GM23338 (cell line): Measurements from ENCODE around the gene IMMP2L.

ENCODE experiments used
- CREB1 ChIP-seq: fragments of 250-450 bp; sonication (Bioruptor Pico); IDR thresholded peaks from 2 replicates; pipeline ENCODE4 v1.5.0; 2020; ENCODE audit warnings: low read depth, mild to moderate bottlenecking, moderate library complexity
- EZH2 ChIP-seq: fragments of 200-600 bp; sonication (generic); IDR thresholded peaks from one replicate; pipeline ENCODE4 v1.8.0; 2017; ENCODE audit warnings: antibody characterized with exemption, mild to moderate bottlenecking, low read depth; ENCODE audit not compliant: unreplicated experiment
- EZH2phosphoT487 ChIP-seq: fragments of 200-600 bp; sonication (generic); IDR thresholded peaks from one replicate; pipeline ENCODE4 v1.8.1; 2018; ENCODE audit warnings: antibody characterized with exemption; ENCODE audit not compliant: unreplicated experiment
- JUNB ChIP-seq: IDR thresholded peaks from one replicate; pipeline ENCODE4 v1.6.1; 2016; ENCODE audit warnings: antibody characterized with exemption; ENCODE audit not compliant: unreplicated experiment
- POLR2AphosphoS5 ChIP-seq: IDR thresholded peaks from 2 replicates; pipeline ENCODE4 v1.6.1; 2016; ENCODE audit warnings: antibody characterized with exemption, low read depth
- ZNF114 ChIP-seq: fragments of 250-450 bp; sonication (Bioruptor Pico); IDR thresholded peaks from 2 replicates; pipeline ENCODE4 v1.5.0; 2020; ENCODE audit warnings: mild to moderate bottlenecking, moderate library complexity
- ZNF331 ChIP-seq: fragments of 250-450 bp; sonication (Bioruptor Pico); IDR thresholded peaks from 2 replicates; pipeline ENCODE4 v1.5.0; 2020; ENCODE audit warnings: low read depth, mild to moderate bottlenecking, moderate library complexity
- TF ChIP-seq, protein P1 (sequence below), 2 experiments: fragments of 200-600 bp in 1 of 2; sonication (generic) in 1 of 2; conservative IDR thresholded peaks; 2 replicates each; pipeline versions ENCODE4 v1.5.1 to v1.6.1; 2016 to 2017; ENCODE audit warnings: antibody characterized with exemption in 2 of 2, low read depth in 2 of 2, mild to moderate bottlenecking in 2 of 2, moderate library complexity in 1 of 2
- TF ChIP-seq, protein P2 (sequence below): IDR thresholded peaks from one replicate; pipeline ENCODE4 v1.6.1; 2018; ENCODE audit warnings: antibody characterized with exemption; ENCODE audit not compliant: unreplicated experiment
- TF ChIP-seq, protein P3 (sequence below): fragments of 250-450 bp; sonication (Bioruptor Pico); IDR thresholded peaks from 2 replicates; pipeline ENCODE4 v1.5.0; 2020; ENCODE audit warnings: mild to moderate bottlenecking, moderate library complexity

DNA sequence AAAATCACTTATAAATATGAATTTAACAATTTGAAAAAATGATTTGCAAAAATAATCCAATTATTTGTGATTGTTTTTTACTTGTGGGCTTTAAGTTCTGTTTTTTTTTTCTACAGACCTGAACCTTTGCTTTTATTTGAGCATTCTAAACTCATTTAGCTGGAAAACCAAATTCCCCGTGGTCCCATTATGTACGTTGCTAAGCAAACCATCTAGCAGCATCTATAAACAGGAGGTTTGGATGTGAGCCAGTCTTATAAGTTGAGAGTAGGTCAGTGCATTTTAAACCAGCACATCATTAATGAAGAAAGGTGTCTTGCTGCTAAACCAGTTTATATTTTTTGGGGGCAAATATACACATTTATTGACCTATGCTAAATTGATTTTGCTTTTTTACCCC is 394.1 kb downstream of the IMMP2L start:
- TF ChIP-seq JUNB (no peak), EZH2 (no peak), POLR2AphosphoS5 (no peak), EZH2phosphoT487 (no peak), ZNF331 (no peak), CREB1 (CRISPR knock-in tag) (no peak), ZNF114 (CRISPR knock-in tag) (no peak)
- TF ChIP-seq, protein P1, sequence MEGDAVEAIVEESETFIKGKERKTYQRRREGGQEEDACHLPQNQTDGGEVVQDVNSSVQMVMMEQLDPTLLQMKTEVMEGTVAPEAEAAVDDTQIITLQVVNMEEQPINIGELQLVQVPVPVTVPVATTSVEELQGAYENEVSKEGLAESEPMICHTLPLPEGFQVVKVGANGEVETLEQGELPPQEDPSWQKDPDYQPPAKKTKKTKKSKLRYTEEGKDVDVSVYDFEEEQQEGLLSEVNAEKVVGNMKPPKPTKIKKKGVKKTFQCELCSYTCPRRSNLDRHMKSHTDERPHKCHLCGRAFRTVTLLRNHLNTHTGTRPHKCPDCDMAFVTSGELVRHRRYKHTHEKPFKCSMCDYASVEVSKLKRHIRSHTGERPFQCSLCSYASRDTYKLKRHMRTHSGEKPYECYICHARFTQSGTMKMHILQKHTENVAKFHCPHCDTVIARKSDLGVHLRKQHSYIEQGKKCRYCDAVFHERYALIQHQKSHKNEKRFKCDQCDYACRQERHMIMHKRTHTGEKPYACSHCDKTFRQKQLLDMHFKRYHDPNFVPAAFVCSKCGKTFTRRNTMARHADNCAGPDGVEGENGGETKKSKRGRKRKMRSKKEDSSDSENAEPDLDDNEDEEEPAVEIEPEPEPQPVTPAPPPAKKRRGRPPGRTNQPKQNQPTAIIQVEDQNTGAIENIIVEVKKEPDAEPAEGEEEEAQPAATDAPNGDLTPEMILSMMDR (conservative IDR thresholded peaks at IDR 0.05; ENCODE audit: low read depth in 2 of 2) = no peak
- TF ChIP-seq, protein P2, sequence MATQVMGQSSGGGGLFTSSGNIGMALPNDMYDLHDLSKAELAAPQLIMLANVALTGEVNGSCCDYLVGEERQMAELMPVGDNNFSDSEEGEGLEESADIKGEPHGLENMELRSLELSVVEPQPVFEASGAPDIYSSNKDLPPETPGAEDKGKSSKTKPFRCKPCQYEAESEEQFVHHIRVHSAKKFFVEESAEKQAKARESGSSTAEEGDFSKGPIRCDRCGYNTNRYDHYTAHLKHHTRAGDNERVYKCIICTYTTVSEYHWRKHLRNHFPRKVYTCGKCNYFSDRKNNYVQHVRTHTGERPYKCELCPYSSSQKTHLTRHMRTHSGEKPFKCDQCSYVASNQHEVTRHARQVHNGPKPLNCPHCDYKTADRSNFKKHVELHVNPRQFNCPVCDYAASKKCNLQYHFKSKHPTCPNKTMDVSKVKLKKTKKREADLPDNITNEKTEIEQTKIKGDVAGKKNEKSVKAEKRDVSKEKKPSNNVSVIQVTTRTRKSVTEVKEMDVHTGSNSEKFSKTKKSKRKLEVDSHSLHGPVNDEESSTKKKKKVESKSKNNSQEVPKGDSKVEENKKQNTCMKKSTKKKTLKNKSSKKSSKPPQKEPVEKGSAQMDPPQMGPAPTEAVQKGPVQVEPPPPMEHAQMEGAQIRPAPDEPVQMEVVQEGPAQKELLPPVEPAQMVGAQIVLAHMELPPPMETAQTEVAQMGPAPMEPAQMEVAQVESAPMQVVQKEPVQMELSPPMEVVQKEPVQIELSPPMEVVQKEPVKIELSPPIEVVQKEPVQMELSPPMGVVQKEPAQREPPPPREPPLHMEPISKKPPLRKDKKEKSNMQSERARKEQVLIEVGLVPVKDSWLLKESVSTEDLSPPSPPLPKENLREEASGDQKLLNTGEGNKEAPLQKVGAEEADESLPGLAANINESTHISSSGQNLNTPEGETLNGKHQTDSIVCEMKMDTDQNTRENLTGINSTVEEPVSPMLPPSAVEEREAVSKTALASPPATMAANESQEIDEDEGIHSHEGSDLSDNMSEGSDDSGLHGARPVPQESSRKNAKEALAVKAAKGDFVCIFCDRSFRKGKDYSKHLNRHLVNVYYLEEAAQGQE = no peak
- TF ChIP-seq, protein P3, sequence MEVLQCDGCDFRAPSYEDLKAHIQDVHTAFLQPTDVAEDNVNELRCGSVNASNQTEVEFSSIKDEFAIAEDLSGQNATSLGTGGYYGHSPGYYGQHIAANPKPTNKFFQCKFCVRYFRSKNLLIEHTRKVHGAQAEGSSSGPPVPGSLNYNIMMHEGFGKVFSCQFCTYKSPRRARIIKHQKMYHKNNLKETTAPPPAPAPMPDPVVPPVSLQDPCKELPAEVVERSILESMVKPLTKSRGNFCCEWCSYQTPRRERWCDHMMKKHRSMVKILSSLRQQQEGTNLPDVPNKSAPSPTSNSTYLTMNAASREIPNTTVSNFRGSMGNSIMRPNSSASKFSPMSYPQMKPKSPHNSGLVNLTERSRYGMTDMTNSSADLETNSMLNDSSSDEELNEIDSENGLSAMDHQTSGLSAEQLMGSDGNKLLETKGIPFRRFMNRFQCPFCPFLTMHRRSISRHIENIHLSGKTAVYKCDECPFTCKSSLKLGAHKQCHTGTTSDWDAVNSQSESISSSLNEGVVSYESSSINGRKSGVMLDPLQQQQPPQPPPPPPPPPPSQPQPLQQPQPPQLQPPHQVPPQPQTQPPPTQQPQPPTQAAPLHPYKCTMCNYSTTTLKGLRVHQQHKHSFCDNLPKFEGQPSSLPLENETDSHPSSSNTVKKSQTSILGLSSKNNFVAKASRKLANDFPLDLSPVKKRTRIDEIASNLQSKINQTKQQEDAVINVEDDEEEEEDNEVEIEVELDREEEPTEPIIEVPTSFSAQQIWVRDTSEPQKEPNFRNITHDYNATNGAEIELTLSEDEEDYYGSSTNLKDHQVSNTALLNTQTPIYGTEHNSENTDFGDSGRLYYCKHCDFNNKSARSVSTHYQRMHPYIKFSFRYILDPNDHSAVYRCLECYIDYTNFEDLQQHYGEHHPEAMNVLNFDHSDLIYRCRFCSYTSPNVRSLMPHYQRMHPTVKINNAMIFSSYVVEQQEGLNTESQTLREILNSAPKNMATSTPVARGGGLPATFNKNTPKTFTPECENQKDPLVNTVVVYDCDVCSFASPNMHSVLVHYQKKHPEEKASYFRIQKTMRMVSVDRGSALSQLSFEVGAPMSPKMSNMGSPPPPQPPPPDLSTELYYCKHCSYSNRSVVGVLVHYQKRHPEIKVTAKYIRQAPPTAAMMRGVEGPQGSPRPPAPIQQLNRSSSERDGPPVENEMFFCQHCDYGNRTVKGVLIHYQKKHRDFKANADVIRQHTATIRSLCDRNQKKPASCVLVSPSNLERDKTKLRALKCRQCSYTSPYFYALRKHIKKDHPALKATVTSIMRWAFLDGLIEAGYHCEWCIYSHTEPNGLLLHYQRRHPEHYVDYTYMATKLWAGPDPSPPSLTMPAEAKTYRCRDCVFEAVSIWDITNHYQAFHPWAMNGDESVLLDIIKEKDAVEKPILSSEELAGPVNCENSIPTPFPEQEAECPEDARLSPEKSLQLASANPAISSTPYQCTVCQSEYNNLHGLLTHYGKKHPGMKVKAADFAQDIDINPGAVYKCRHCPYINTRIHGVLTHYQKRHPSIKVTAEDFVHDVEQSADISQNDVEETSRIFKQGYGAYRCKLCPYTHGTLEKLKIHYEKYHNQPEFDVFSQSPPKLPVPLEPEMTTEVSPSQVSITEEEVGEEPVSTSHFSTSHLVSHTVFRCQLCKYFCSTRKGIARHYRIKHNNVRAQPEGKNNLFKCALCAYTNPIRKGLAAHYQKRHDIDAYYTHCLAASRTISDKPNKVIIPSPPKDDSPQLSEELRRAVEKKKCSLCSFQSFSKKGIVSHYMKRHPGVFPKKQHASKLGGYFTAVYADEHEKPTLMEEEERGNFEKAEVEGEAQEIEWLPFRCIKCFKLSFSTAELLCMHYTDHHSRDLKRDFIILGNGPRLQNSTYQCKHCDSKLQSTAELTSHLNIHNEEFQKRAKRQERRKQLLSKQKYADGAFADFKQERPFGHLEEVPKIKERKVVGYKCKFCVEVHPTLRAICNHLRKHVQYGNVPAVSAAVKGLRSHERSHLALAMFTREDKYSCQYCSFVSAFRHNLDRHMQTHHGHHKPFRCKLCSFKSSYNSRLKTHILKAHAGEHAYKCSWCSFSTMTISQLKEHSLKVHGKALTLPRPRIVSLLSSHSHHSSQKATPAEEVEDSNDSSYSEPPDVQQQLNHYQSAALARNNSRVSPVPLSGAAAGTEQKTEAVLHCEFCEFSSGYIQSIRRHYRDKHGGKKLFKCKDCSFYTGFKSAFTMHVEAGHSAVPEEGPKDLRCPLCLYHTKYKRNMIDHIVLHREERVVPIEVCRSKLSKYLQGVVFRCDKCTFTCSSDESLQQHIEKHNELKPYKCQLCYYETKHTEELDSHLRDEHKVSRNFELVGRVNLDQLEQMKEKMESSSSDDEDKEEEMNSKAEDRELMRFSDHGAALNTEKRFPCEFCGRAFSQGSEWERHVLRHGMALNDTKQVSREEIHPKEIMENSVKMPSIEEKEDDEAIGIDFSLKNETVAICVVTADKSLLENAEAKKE (CRISPR knock-in tag) = no peak
